Left renal pelvis (tissue), 4 donors: Measurements from ENCODE around the gene SCIMP. TPM values are rescaled to one million over a fixed set of nuclear protein-coding genes. Genes with fewer than 3 reads are reported as not detected.
"Not testable (repeated sequence)": the region's sequence is repeated elsewhere in the genome, so short reads cannot be mapped to it uniquely, and the experiment has no call there.

Source experiments
- DNase-seq, 4 donors: peaks; one replicate each; pipeline ENCODE4 v3.0.0-alpha.2; 2013; ENCODE audit warnings: low read depth in 4 of 4, low spot score in 3 of 4
- polyA plus RNA-seq, 4 donors: library from polyadenylated mRNA; unstranded; fragments of 120-200 nt; gene quantifications; one replicate each; pipeline ENCODE4 v1.2.1, GENCODE V29; 2013; ENCODE audit not compliant: insufficient read length in 4 of 4

SCIMP gene
- 1 to 10 TPM; 1.4 to 2.0 (median 1.8) TPM for polyA plus RNA-seq

GRCh38 chr17:5234645-5235576, at the start of gene SCIMP:
SCIMP (minus strand) TSS chr17:5234860; CDS start chr17:5234755, 105 bp downstream.
- no peak for DNase-seq

GRCh38 chr17:5283571-5284315, 49.1 kb upstream of the SCIMP start:
- no peak for DNase-seq

DNA sequence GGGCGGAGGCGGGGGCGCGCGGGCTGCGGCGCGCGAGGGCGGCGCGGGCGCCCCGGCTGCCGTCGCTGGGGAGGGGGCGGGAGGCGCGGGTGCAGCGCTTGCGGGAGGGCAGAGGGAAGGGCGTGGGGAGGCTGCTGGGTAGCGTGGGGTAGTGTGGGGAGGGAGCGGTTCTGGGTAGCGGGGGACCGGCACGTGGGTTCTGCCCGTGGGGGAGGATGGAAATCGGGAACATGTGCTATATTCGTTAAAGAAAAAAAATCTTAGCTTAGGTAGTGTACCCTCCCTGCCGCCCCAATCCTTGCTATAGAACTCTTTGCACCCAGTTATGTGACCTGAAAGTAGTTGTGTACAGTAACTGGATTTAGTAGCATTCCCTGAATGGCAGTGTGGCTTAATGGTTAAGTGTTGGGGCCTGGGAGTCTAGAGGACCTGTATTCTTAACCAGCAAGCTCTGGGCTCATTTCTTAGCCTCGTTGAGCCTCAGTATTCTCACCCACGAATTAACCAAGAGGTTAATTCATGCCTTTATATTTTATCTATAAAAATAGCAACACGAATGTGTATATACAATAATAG, 48.1 kb upstream of the SCIMP start:
- DNase-seq, result no peak

GRCh38 chr17:5281814-5282641, 47.4 kb upstream of the SCIMP start, which contains the start of gene RABEP1:
RABEP1 (plus strand) TSS chr17:5282284; CDS start chr17:5282487, 203 bp downstream.
- DNase-seq, result peak; percentile 68 to 81 (median 80)

DNA sequence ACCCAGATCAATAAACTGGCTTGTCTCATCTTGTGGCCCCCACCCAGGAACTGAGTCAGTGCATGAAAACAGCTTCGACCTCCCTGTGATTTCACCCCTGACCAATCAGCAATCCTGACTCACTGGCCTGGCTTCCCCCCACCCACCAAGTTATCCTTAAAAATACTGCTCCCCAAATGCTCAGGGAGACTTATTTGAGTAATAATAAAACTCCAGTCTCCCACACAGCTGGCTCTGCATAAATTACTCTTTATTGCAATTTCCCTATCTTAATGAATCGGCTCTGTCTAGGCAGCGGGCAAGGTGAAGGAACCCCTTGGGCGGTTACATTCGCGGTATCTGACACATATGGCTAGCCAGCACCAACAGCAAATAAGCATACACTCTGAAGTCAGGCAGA, 37.7 kb upstream of the SCIMP start:
- DNase-seq, result no peak

DNA sequence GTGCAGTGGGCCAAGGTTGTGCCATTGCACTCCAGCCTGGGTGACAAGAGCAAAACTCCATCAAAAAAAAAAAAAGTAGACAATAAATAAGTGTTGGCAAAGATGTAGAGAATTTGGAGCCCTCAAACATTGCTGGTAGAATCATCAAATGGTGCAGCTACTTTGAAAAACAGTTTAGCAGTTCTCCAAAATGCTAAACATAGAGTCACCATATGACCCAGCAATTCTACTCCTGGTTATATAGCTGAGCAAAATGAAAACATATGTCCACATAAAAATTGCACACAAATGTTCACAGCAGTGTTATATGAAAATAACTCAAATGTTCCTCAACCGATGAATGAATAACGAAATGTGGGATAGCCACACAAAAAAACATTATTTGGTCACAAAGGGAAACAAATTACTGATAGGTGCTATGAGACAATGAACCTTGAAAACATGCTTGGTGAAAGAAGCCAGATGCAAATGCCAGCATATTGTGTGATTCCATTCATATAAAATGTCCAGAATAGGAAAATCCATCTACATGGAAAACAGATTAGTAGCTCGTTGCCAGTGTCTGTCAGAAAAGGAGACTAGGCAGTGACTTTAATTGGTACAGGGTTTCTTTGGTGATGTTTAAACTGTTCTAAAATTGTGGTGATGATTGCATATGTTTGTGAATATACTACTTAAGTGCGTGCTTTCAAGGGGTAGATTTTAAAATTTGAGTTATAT, 34.7 kb upstream of the SCIMP start:
- no peak for DNase-seq

DNA sequence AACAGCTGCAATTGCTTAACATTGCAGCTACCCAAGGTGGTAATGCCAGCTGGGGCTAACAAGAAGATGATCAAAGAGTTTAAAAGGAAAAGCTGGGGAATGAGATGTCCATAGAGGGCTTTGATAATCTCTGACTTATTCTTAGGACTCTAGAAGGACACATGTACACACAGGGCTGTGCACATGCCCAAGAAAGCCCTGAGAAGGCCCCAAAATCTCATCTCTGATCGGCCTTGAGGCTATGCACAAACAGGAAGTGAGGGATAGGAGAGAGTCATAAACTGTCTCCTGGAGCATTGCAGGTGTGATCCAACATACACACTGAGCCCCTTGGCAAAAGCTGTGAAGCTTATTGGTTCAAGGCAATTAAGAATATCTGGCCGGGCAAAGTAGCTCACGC, 30.2 kb upstream of the SCIMP start:
- DNase-seq, result no peak

DNA sequence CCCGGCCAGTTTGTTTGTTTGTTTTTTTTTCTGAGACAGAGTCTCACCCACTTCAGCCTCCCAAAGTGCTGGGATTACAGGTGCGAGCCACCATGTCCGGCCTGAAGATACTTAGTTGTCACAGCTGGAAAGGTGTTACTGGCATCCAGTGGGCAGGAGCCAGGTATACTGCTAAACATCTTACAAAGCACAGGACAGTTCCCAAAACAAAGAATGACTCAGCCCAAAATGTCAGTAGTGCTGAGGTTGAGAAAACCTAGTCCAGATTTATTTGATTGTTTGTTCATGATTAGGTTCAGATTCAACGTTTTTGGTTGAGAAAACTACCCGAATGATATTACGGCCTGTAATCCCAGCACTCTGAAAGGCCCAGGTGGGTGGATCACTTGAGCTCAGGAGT, 28.8 kb upstream of the SCIMP start:
- DNase-seq, result no peak

DNA sequence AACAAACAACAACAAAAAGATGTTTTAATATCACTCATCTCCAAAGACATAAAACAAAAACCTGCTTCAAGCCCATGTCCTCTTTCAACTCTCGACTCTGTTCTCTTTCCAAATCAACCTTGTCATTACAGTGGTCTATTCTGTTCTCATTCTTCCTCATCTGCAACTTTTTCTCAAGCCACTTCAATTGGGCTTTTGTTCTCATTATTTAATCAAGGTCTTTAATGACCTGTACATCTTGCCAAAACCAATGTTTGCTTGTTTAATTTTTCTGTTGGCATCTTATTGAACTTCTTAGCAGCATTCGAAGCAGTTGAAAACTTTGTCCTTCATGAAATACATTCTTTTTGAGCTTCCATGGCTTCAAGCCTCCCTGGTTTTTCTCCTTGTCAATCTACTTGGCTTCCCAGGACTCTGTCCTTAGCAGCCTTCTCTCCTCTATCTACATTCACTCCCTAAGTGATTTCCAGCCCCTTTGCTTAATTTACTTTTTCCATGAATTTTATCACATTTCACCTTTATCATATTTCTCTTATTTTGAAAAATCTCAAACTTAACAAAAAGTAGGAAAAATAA, 27.8 kb upstream of the SCIMP start:
- no peak for DNase-seq

- no peak for DNase-seq
Observed at GRCh38 chr17:5260542-5260941, 25.9 kb upstream of the SCIMP start.

- DNase-seq, result no peak
Observed at GRCh38 chr17:5257124-5257523, 22.5 kb upstream of the SCIMP start.

DNA sequence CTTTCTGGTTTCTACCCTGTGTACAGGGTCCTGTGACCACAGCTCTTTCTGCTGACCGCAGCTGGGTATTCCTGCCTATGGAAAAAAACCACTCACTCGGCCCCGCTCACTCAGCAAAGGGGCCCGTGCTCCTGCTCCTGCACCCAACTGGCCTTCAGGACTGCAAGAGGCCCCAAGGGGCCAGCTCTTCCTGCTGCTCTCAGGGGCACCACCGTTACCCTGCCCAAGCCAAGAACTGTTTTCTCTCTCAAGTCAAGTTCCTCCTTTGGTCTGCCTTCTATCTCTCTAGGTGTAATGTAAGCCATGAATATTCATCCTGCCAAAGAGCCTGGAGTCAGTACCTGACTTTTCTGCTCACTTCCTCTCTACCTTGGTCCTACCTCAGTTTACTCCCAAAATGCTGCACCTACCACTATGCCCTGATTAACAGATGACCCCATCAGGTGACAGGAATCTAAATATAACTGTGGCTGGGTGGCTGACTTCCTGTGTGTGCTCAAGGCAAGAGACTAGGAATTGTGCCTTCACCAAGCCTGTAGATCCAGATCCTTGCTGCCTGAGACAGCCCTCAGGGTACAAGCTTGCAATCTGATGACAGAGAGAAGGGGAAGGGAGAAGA, 20.4 kb upstream of the SCIMP start:
- DNase-seq, result no peak

DNA sequence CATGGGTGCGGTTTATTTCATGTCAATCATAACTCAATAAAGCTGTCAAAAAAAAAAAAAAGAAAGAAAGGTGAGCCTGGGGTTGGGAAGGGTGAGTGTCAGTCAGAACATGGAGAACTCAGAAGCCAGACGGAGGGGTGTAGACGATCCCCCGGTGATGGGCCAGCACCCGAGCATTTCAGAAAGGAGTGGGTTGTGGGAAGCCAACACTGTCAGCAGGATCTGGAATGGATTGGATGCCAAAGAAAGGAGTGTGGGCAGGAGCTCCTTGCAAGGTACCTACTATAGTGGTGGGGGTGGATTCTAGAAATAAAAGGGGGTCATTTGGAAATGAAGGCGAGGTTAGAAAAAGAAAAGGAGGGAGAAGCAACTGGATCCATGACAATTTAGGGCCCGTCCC, 19.8 kb upstream of the SCIMP start:
- DNase-seq, result no peak

DNA sequence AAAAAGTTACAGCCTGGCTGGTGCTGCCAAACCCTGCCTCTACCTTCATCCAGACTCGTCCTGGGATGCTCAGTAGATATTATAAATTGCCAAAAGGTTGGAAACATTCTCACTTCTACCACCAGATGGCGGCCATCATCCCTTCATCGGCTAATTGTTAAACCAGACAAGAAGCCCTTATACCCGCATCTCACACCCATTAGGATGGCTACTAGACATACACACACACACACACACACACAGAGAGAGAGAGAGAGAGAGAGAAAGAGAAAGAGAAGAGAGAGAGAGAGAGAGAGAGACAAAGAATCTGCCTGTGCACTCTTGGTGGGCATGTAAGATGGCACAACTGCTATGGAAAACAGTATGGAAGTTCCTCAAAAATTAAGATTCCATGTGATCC, 15.0 kb upstream of the SCIMP start:
- DNase-seq, result peak in 3 of 4 donors; percentile 32 to 45 (median 41)

- no peak for DNase-seq
Observed at GRCh38 chr17:5248821-5249479, 14.3 kb upstream of the SCIMP start.

DNA sequence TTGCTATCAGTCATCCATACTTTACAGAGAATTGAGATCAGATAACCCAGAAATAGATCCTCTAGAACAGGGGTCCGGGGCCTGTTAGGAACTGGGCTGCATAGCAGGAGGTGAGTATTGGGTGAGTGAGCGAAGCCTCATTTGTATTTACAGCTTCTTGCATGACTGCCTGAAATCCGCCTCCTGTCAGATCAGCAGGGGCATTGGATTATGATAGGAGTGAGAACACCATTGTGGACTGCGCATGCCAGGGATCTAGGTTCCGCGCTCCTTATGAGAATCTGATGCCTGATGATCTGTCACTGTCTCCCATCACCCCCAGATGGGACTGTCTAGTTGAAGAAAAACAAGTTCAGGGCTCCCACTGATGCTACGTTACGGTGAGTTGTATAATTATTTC, 13.0 kb upstream of the SCIMP start:
- DNase-seq, result no peak

GRCh38 chr17:5241861-5242671, 7.4 kb upstream of the SCIMP start:
- DNase-seq, result no peak

- DNase-seq, result not testable (repeated sequence)
Observed at GRCh38 chr17:5239769-5240168, 5.1 kb upstream of the SCIMP start.
